Nephron progenitor cell (in vitro differentiated cells): Measurements from ENCODE around the gene ITGB3BP.
"Not testable (repeated sequence)": the region's sequence is repeated elsewhere in the genome, so short reads cannot be mapped to it uniquely, and the experiment has no call there.

Source experiments
- DNase-seq: peaks from one replicate; pipeline ENCODE4 v3.0.0; 2021
- H3K27ac Mint-ChIP-seq: 2 replicates; pipeline ENCODE4 v1.8.0; 2021; ENCODE audit warnings: mild to moderate bottlenecking, moderate library complexity, mixed read lengths
- H3K27me3 Mint-ChIP-seq: 2 replicates; pipeline ENCODE4 v1.8.0; 2021; ENCODE audit warnings: mild to moderate bottlenecking, low read depth, mixed read lengths; ENCODE audit not compliant: poor library complexity
- H3K36me3 Mint-ChIP-seq: 2 replicates; pipeline ENCODE4 v1.8.0; 2021; ENCODE audit warnings: low read depth, mixed read lengths
- H3K4me1 Mint-ChIP-seq: 2 replicates; pipeline ENCODE4 v1.8.0; 2021; ENCODE audit warnings: mixed read lengths
- H3K4me3 Mint-ChIP-seq: 2 replicates; pipeline ENCODE4 v1.8.0; 2021; ENCODE audit warnings: mild to moderate bottlenecking, moderate library complexity, mixed read lengths
- H3K9me3 Mint-ChIP-seq: 2 replicates; pipeline ENCODE4 v1.8.0; 2021; ENCODE audit warnings: mild to moderate bottlenecking, moderate library complexity, mixed read lengths
- CTCF ChIP-seq: fragments of 200-600 bp; sonication (generic); IDR thresholded peaks from 2 replicates; pipeline ENCODE4 v1.5.0; 2021; ENCODE audit warnings: antibody characterized with exemption

ITGB3BP gene

GRCh38 chr1:63480057-63480456, 43.0 kb downstream of the ITGB3BP start:
- Mint-ChIP-seq H3K27ac (no peak overlapping the region), H3K9me3 (peaks cover 7% of the 10 kb centered on the region), H3K4me1 (no peaks in the 10 kb centered on the region), H3K27me3 (no peaks in the 10 kb centered on the region), H3K36me3 (peaks cover 38% of the 10 kb centered on the region), H3K4me3 (no peak overlapping the region)
- TF ChIP-seq CTCF: no peak
- no peak for DNase-seq

- peaks cover 64% of the 10 kb centered on the region for H3K36me3 Mint-ChIP-seq
These were observed 47.3 kb downstream of the ITGB3BP start for GRCh38 chr1:63475761-63476160.

GRCh38 chr1:63468683-63469082, 54.3 kb downstream of the ITGB3BP start:
- H3K27me3 Mint-ChIP-seq, H3K4me3 Mint-ChIP-seq, DNase-seq, H3K27ac Mint-ChIP-seq, H3K4me1 Mint-ChIP-seq: not testable (repeated sequence)
- H3K9me3 Mint-ChIP-seq: peaks cover 34% of the 10 kb centered on the region
- H3K36me3 Mint-ChIP-seq: peaks cover 64% of the 10 kb centered on the region

More at GRCh38 chr1:63475761-63476160, 47.3 kb downstream of the ITGB3BP start:
- H3K27me3 Mint-ChIP-seq: no peaks in the 10 kb centered on the region
- no peak overlapping the region for H3K4me3 Mint-ChIP-seq
- peaks cover 30% of the 10 kb centered on the region for H3K9me3 Mint-ChIP-seq
- H3K4me1 Mint-ChIP-seq: no peaks in the 10 kb centered on the region
- no peak for DNase-seq
- H3K27ac Mint-ChIP-seq: no peak overlapping the region
- no peak for TF ChIP-seq CTCF

GRCh38 chr1:63466759-63467158, 56.3 kb downstream of the ITGB3BP start:
- peaks cover 38% of the 10 kb centered on the region for H3K9me3 Mint-ChIP-seq
- no peaks in the 10 kb centered on the region for H3K4me1 Mint-ChIP-seq
- H3K27ac Mint-ChIP-seq: no peak overlapping the region
- no peak for DNase-seq
- H3K4me3 Mint-ChIP-seq: no peak overlapping the region
- no peak for TF ChIP-seq CTCF
- H3K27me3 Mint-ChIP-seq: no peaks in the 10 kb centered on the region
- H3K36me3 Mint-ChIP-seq: peaks cover 70% of the 10 kb centered on the region

- Mint-ChIP-seq H3K4me1 (no peaks in the 10 kb centered on the region), H3K9me3 (peaks cover 38% of the 10 kb centered on the region), H3K27ac (no peak overlapping the region), H3K4me3 (no peak overlapping the region), H3K36me3 (peaks cover 70% of the 10 kb centered on the region), H3K27me3 (no peaks in the 10 kb centered on the region)
- DNase-seq: no peak
- TF ChIP-seq CTCF: no peak
These were observed 56.8 kb downstream of the ITGB3BP start for GRCh38 chr1:63466181-63466580.

GRCh38 chr1:63463248-63463647, 59.8 kb downstream of the ITGB3BP start:
- TF ChIP-seq CTCF: no peak
- Mint-ChIP-seq H3K27ac (no peak overlapping the region), H3K9me3 (peaks cover 32% of the 10 kb centered on the region), H3K4me3 (no peak overlapping the region), H3K36me3 (peaks cover 67% of the 10 kb centered on the region), H3K27me3 (no peaks in the 10 kb centered on the region), H3K4me1 (no peaks in the 10 kb centered on the region)
- DNase-seq: no peak
